PC-3 (cell line): ENCODE results near the gene SOCS6. TPM values are rescaled to one million over a fixed set of nuclear protein-coding genes. Genes with fewer than 3 reads are reported as not detected.

Source experiments
- ATAC-seq: fragments of 200-7000 bp; cut with Tn5 transposase; 2 replicates; pipeline ENCODE4 v1.9.1; 2020; ENCODE audit warnings: mild to moderate bottlenecking, moderate library complexity
- BruUV-seq: library from RNA; stranded (reverse); fragments of 400-500 nt; replicated peaks from 2 replicates; lab custom pipeline; 2021; lab: Mats Ljungman, UMichigan
- CTCF ChIA-PET: fragments of 300-600 bp; sonication (Branson Sonifier 250); formaldehyde crosslinking; loops from one replicate; lab custom pipeline; 2022; ENCODE audit warnings: antibody characterized with exemption; lab: Charles Lee
- POLR2A ChIA-PET: fragments of 300-600 bp; sonication (Branson Sonifier 250); formaldehyde crosslinking; loops from one replicate; lab custom pipeline; 2022; ENCODE audit warnings: antibody characterized with exemption; ENCODE audit not compliant: unreplicated experiment; lab: Charles Lee
- DNase-seq: peaks from one replicate; pipeline ENCODE4 v3.0.0-alpha.2; 2015
- H2AFZ ChIP-seq: fragments of 300-600 bp; sonication (generic); 2 replicates; pipeline ENCODE4 v1.6.0; 2016; ENCODE audit warnings: antibody characterized with exemption, low read length
- H3F3A ChIP-seq: fragments of 300-600 bp; sonication (generic); one replicate; pipeline ENCODE4 v1.6.0; 2017; ENCODE audit warnings: antibody characterized with exemption, low read length, control low read depth, mild to moderate bottlenecking; ENCODE audit not compliant: unreplicated experiment
- H3K27ac ChIP-seq: fragments of 300-600 bp; sonication (generic); 2 replicates; pipeline ENCODE4 v1.5.1; 2016; ENCODE audit warnings: mild to moderate bottlenecking, low read length
- H3K27me3 ChIP-seq: fragments of 300-600 bp; sonication (generic); 2 replicates; pipeline ENCODE4 v1.6.1; 2016; ENCODE audit warnings: low read length, mixed read lengths
- H3K36me3 ChIP-seq: fragments of 300-600 bp; sonication (generic); 2 replicates; pipeline ENCODE4 v1.6.1; 2016; ENCODE audit warnings: low read depth, mixed run types, low read length, mixed read lengths
- H3K4me1 ChIP-seq: fragments of 300-600 bp; sonication (generic); 2 replicates; pipeline ENCODE4 v1.5.1; 2016; ENCODE audit warnings: low read length; ENCODE audit not compliant: insufficient read depth
- H3K4me2 ChIP-seq: fragments of 300-600 bp; sonication (generic); 2 replicates; pipeline ENCODE4 v1.6.0; 2016; ENCODE audit warnings: low read length
- H3K4me3 ChIP-seq: fragments of 300-600 bp; sonication (generic); 2 replicates; pipeline ENCODE4 v1.5.1; 2016; ENCODE audit warnings: mild to moderate bottlenecking, low read length, mixed read lengths
- H3K79me2 ChIP-seq: fragments of 300-600 bp; sonication (generic); 2 replicates; pipeline ENCODE4 v1.6.1; 2017; ENCODE audit warnings: low read length, mixed read lengths
- H3K9ac ChIP-seq: fragments of 300-600 bp; sonication (generic); 2 replicates; pipeline ENCODE4 v1.6.0; 2016; ENCODE audit warnings: mild to moderate bottlenecking, low read length
- H3K9me2 ChIP-seq: fragments of 300-600 bp; sonication (generic); replicated peaks from 2 replicates; pipeline ENCODE4 v1.6.1; 2016; ENCODE audit warnings: mixed run types, low read length, mixed read lengths
- H3K9me3 ChIP-seq: fragments of 300-600 bp; sonication (generic); 2 replicates; pipeline ENCODE4 v1.6.1; 2016; ENCODE audit warnings: low read length, mixed read lengths
- H4K20me1 ChIP-seq: fragments of 300-600 bp; sonication (generic); 2 replicates; pipeline ENCODE4 v1.6.1; 2016; ENCODE audit warnings: low read length, mixed read lengths
- CTCF ChIP-seq: fragments of 300-600 bp; sonication (generic); conservative IDR thresholded peaks from 2 replicates; pipeline ENCODE4 v1.5.1; 2017; ENCODE audit warnings: antibody characterized with exemption, low read depth, mild to moderate bottlenecking, low read length
- EZH2 ChIP-seq: fragments of 300-600 bp; sonication (generic); IDR thresholded peaks from one replicate; pipeline ENCODE4 v1.6.1; 2017; ENCODE audit warnings: antibody characterized with exemption, mild to moderate bottlenecking, low read length; ENCODE audit not compliant: unreplicated experiment
- EZH2phosphoT487 ChIP-seq: fragments of 300-600 bp; sonication (generic); IDR thresholded peaks from 2 replicates; pipeline ENCODE4 v1.6.1; 2018; ENCODE audit warnings: mild to moderate bottlenecking, antibody characterized with exemption, low read length, borderline replicate concordance
- intact Hi-C: fragments of 100-400 bp; cut with micrococcal nuclease; formaldehyde crosslinking; loops from 2 replicates; pipeline ENCODE4 v1.9.0; 2023
- total RNA-seq: library from RNA; depleted of rRNA; stranded (reverse); fragments of >200 nt; gene quantifications from 2 replicates; pipeline ENCODE4 v1.2.3, GENCODE V29; 2014

Gene SOCS6
- total RNA-seq, 1 experiment from 2014 or later, result 17.9 TPM

GRCh38 chr18:70374154-70374553, 85.3 kb downstream of the SOCS6 start:
- Histone ChIP-seq H4K20me1 (no peaks in the 10 kb centered on the region), H3K4me1 (peaks cover 38% of the 10 kb centered on the region), H3K9me3 (no peaks in the 10 kb centered on the region), H3K36me3 (no peaks in the 10 kb centered on the region), H3K79me2 (no peaks in the 10 kb centered on the region), H3K4me3 (no peak overlapping the region), H3K9ac (peak overlapping the region; percentile 61), H3K27ac (peak overlapping the region; percentile 94), H2AFZ (no peak overlapping the region), H3K9me2 (no peaks in the 10 kb centered on the region), H3K27me3 (no peaks in the 10 kb centered on the region), H3F3A (peaks cover 5% of the 10 kb centered on the region), H3K4me2 (peak overlapping the region; percentile 63)
- ChIA-PET POLR2A (interaction anchor here (0.6 kb wide), 1 partner anchor 168 kb away, joined by 3 read pairs; no protein-coding TSS in a partner anchor), CTCF (no interaction called here)
- DNase-seq (no peak), ATAC-seq (no peak)
- TF ChIP-seq CTCF (no peak), EZH2 (no peak), EZH2phosphoT487 (no peak)
- intact Hi-C loops, result no loop called here
- no TSS peak for BruUV-seq

GRCh38 chr18:70376137-70376913, 87.5 kb downstream of the SOCS6 start:
- no peak for TF ChIP-seq CTCF
- no peak for TF ChIP-seq EZH2phosphoT487
- no peak for TF ChIP-seq EZH2
- no peak overlapping the region for H3K4me2 ChIP-seq
- no peaks in the 10 kb centered on the region for H3K36me3 ChIP-seq
- H3K27ac ChIP-seq, result no peak overlapping the region
- H3K9ac ChIP-seq, result no peak overlapping the region
- H4K20me1 ChIP-seq, result no peaks in the 10 kb centered on the region
- H3K9me3 ChIP-seq, result no peaks in the 10 kb centered on the region
- ATAC-seq (no peak), DNase-seq (no peak)
- no peaks in the 10 kb centered on the region for H3K9me2 ChIP-seq
- H3F3A ChIP-seq, result peaks cover 5% of the 10 kb centered on the region
- H2AFZ ChIP-seq, result no peak overlapping the region
- POLR2A ChIA-PET, result no interaction called here
- H3K79me2 ChIP-seq, result no peaks in the 10 kb centered on the region
- intact Hi-C loops, result no loop called here
- peaks cover 28% of the 10 kb centered on the region for H3K4me1 ChIP-seq
- BruUV-seq, result no TSS peak
- no peak overlapping the region for H3K4me3 ChIP-seq
- H3K27me3 ChIP-seq, result no peaks in the 10 kb centered on the region
- CTCF ChIA-PET, result no interaction called here

GRCh38 chr18:70376914-70377258, 88.0 kb downstream of the SOCS6 start:
- ChIA-PET POLR2A (no interaction called here), CTCF (no interaction called here)
- H3K79me2 ChIP-seq, result no peaks in the 10 kb centered on the region
- intact Hi-C loops, result no loop called here
- H3K9ac ChIP-seq, result no peak overlapping the region
- no peaks in the 10 kb centered on the region for H4K20me1 ChIP-seq
- no peaks in the 10 kb centered on the region for H3K36me3 ChIP-seq
- no peaks in the 10 kb centered on the region for H3K9me2 ChIP-seq
- H3K4me3 ChIP-seq, result no peak overlapping the region
- no peak for ATAC-seq
- TF ChIP-seq EZH2phosphoT487, result no peak
- H2AFZ ChIP-seq, result no peak overlapping the region
- BruUV-seq, result no TSS peak
- H3K27me3 ChIP-seq, result no peaks in the 10 kb centered on the region
- H3K4me2 ChIP-seq, result no peak overlapping the region
- H3K9me3 ChIP-seq, result no peaks in the 10 kb centered on the region
- H3F3A ChIP-seq, result peaks cover 5% of the 10 kb centered on the region
- H3K27ac ChIP-seq, result no peak overlapping the region
- peaks cover 25% of the 10 kb centered on the region for H3K4me1 ChIP-seq
- DNase-seq, result no peak
